ENCODE results near the gene MYMX. TPM values are rescaled to one million over a fixed set of nuclear protein-coding genes. Genes with fewer than 3 reads are reported as not detected.

Gene MYMX
- total and polyA plus RNA-seq, 2 of the 13 experiments (the other 11 are each of a cell fraction or from before 2014, with no cell fraction given) = not detected

- TF ChIP-seq ZBTB43 (CRISPR knock-in tag; conservative IDR thresholded peaks at IDR 0.05) (peak; percentile 39; the same call in 1 of the 2 replicates), POLR2A (IDR thresholded peaks at IDR 0.05; ENCODE audit: insufficient read depth in 1 of 2, low read depth in 2 of 2, low read length in 2 of 2) (peak in 1 of 2 experiments; percentile 82; a peak in 2 of 4 replicates), CEBPB (IDR thresholded peaks at IDR 0.05; ENCODE audit: borderline replicate concordance, low read depth, low read length) (no peak), ZNF770 (CRISPR knock-in tag; IDR thresholded peaks at IDR 0.05) (peak; percentile 74; the same call in 1 of the 2 replicates), SP1 (IDR thresholded peaks at IDR 0.05) (no peak), SP1 (CRISPR knock-in tag; IDR thresholded peaks at IDR 0.05) (peak; percentile 74), ZNF607 (CRISPR knock-in tag; IDR thresholded peaks at IDR 0.05; ENCODE audit: borderline replicate concordance) (peak; percentile 85), ARNTL (CRISPR knock-in tag; IDR thresholded peaks at IDR 0.05) (0 out of 2 replicates have a peak, but pooled peaks have one; percentile 42), ZBTB21 (CRISPR knock-in tag; IDR thresholded peaks at IDR 0.05) (no peak), ZBTB34 (CRISPR knock-in tag; IDR thresholded peaks at IDR 0.05) (no peak), ZNF564 (CRISPR knock-in tag; IDR thresholded peaks at IDR 0.05) (peak; percentile 12; the same call in 1 of the 2 replicates), SP4 (CRISPR knock-in tag; IDR thresholded peaks at IDR 0.05) (peak; percentile 64), HNF1A (IDR thresholded peaks at IDR 0.05; ENCODE audit: low read depth) (no peak), HNF1A (CRISPR knock-in tag; IDR thresholded peaks at IDR 0.05; ENCODE audit: borderline replicate concordance) (peak; percentile 29; the same call in 1 of the 2 replicates), SAFB2 (CRISPR knock-in tag; IDR thresholded peaks at IDR 0.05; ENCODE audit: borderline replicate concordance, low read depth) (0 out of 2 replicates have a peak, but pooled peaks have one; percentile 60), ZBTB7B (CRISPR knock-in tag; IDR thresholded peaks at IDR 0.05) (0 out of 2 replicates have a peak, but pooled peaks have one; percentile 52), ZNF225 (CRISPR knock-in tag; IDR thresholded peaks at IDR 0.05) (peak; percentile 53; the same call in 1 of the 2 replicates), MTA1 (CRISPR knock-in tag; IDR thresholded peaks at IDR 0.05; ENCODE audit: borderline replicate concordance) (0 out of 2 replicates have a peak, but pooled peaks have one; percentile 27), KLF16 (CRISPR knock-in tag; IDR thresholded peaks at IDR 0.05) (peak in 1 of 2 experiments; percentile 75; a peak in 2 of 4 replicates), ZFP82 (CRISPR knock-in tag; IDR thresholded peaks at IDR 0.05; ENCODE audit: borderline replicate concordance) (peak; percentile 58; the same call in 1 of the 2 replicates)
Measured at GRCh38 chr6:44265007-44265721, 48.4 kb downstream of the MYMX start, which contains the start of gene NFKBIE (continued).
